ENCODE data around the gene ENTR1. TPM values are rescaled to one million over a fixed set of nuclear protein-coding genes. Genes with fewer than 3 reads are reported as not detected.

The ENTR1 gene
- total RNA-seq, 4 donors from 2014 or later, result 23.3 to 42.0 (median 33.2) TPM

- TF ChIP-seq, protein P1, sequence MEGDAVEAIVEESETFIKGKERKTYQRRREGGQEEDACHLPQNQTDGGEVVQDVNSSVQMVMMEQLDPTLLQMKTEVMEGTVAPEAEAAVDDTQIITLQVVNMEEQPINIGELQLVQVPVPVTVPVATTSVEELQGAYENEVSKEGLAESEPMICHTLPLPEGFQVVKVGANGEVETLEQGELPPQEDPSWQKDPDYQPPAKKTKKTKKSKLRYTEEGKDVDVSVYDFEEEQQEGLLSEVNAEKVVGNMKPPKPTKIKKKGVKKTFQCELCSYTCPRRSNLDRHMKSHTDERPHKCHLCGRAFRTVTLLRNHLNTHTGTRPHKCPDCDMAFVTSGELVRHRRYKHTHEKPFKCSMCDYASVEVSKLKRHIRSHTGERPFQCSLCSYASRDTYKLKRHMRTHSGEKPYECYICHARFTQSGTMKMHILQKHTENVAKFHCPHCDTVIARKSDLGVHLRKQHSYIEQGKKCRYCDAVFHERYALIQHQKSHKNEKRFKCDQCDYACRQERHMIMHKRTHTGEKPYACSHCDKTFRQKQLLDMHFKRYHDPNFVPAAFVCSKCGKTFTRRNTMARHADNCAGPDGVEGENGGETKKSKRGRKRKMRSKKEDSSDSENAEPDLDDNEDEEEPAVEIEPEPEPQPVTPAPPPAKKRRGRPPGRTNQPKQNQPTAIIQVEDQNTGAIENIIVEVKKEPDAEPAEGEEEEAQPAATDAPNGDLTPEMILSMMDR (IDR thresholded peaks at IDR 0.05; ENCODE audit: low read depth), result no peak
Observed at GRCh38 chr9:136372006-136372405, 38.4 kb downstream of the ENTR1 start.

- TF ChIP-seq, protein P1 (IDR thresholded peaks at IDR 0.05; ENCODE audit: low read depth), result no peak
Observed at GRCh38 chr9:136371533-136371880, 38.9 kb downstream of the ENTR1 start.

GRCh38 chr9:136370687-136371532 is 39.5 kb downstream of the ENTR1 start:
- TF ChIP-seq, protein P1 (IDR thresholded peaks at IDR 0.05; ENCODE audit: low read depth), result no peak

DNA sequence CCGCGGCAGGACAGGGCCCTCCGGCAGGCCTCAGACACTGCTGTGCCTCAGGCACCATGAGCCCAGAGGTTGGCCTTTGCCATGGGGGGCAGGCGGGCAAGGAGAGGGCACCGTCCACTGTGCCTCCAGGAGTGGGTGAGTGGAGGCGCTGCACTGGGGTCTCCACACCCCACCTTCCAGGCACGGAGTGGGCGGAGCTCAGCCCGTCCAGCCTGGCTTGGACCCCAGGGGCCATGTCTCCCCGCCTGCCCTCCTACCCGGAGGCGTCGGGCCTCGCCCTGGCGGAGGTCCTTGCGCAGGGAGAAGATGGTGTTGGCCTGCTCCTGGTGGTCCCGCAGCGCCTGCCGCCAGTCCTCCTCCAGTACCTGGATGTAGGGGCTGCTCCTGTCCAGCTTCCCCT is 40.4 kb downstream of the ENTR1 start:
- TF ChIP-seq, protein P1 (IDR thresholded peaks at IDR 0.05; ENCODE audit: low read depth), result no peak

DNA sequence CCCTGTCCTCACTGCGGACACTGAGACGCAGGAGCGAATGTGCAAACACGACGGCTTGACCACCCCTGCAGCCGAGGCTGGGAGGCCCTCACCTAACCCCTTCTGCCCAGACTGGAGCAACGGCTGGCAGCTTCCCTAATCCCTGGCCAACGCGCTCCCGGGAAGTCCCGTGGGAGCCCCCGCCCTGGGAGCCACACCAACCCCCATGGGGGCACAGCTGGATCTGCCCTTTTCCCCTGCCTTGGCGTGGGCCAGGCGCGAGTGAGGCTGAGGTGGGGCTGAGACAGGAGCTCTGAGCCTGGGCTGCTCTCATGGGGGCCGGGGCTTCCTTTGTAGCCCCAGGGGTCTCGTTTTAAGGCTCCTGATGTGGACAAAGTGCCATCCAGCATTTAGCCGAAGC is 42.2 kb downstream of the ENTR1 start:
- TF ChIP-seq, protein P1 (IDR thresholded peaks at IDR 0.05; ENCODE audit: low read depth), result no peak

GRCh38 chr9:136367296-136368145 is 42.9 kb downstream of the ENTR1 start:
- TF ChIP-seq, protein P1 (IDR thresholded peaks at IDR 0.05; ENCODE audit: low read depth), result no peak

GRCh38 chr9:136366826-136367225 is 43.6 kb downstream of the ENTR1 start:
- TF ChIP-seq, protein P1 (IDR thresholded peaks at IDR 0.05; ENCODE audit: low read depth), result no peak
